Stimulated activated naive CD8-positive, alpha-beta T cell treated with anti-CD3 and anti-CD28 coated beads, Interleukin-15, amount 100 ng/mL, for 72 hours (primary cell): ENCODE results near the gene SMIM13.

ENCODE experiments used
- ATAC-seq: fragments of 150-1000 bp; cut with Tn5 transposase; 2 replicates; pipeline ENCODE4 v1.10.0; 2021; ENCODE audit warnings: mild to moderate bottlenecking, moderate library complexity
- DNase-seq, 2 donors: peaks; one replicate each; pipeline ENCODE4 v3.0.0; 2021 to 2022
- H3K27ac Mint-ChIP-seq, 2 donors: one replicate each; pipeline ENCODE4 v1.8.0; 2022; ENCODE audit warnings: mild to moderate bottlenecking in 2 of 2, mixed read lengths in 2 of 2, moderate library complexity in 2 of 2
- H3K27me3 Mint-ChIP-seq: one replicate; pipeline ENCODE4 v1.8.0; 2022; ENCODE audit warnings: mixed read lengths
- H3K4me1 Mint-ChIP-seq: one replicate; pipeline ENCODE4 v1.8.0; 2022; ENCODE audit warnings: mild to moderate bottlenecking, mixed read lengths
- H3K4me3 Mint-ChIP-seq, 2 donors: one replicate each; pipeline ENCODE4 v1.8.0; 2022; ENCODE audit warnings: mild to moderate bottlenecking in 2 of 2, mixed read lengths in 2 of 2, moderate library complexity in 1 of 2
- H3K9me3 Mint-ChIP-seq, 2 donors: one replicate each; pipeline ENCODE4 v1.8.0; 2022; ENCODE audit warnings: mixed read lengths in 2 of 2

Gene SMIM13

GRCh38 chr6:11179419-11180202 lies 86.0 kb downstream of the SMIM13 start:
- H3K27ac Mint-ChIP-seq = no peak overlapping the region
- H3K4me1 Mint-ChIP-seq = no peaks in the 10 kb centered on the region
- no peak for ATAC-seq
- no peak overlapping the region for H3K4me3 Mint-ChIP-seq
- no peaks in the 10 kb centered on the region for H3K27me3 Mint-ChIP-seq
- peaks cover 4 to 12% of the 10 kb centered on the region in 2 donors for H3K9me3 Mint-ChIP-seq
- no peak for DNase-seq

- Mint-ChIP-seq H3K4me1 (no peaks in the 10 kb centered on the region), H3K4me3 (no peak overlapping the region), H3K27me3 (no peaks in the 10 kb centered on the region), H3K9me3 (peaks cover 4 to 12% of the 10 kb centered on the region in 2 donors), H3K27ac (no peak overlapping the region)
- DNase-seq (no peak), ATAC-seq (no peak)
These were observed 88.0 kb downstream of the SMIM13 start for GRCh38 chr6:11181478-11182136.

GRCh38 chr6:11183761-11184362 lies 90.2 kb downstream of the SMIM13 start:
- H3K27ac Mint-ChIP-seq = no peak overlapping the region
- H3K4me1 Mint-ChIP-seq = no peaks in the 10 kb centered on the region
- ATAC-seq (no peak), DNase-seq (no peak)
- no peak overlapping the region for H3K4me3 Mint-ChIP-seq
- H3K9me3 Mint-ChIP-seq = peaks cover 4 to 12% of the 10 kb centered on the region in 2 donors
- no peaks in the 10 kb centered on the region for H3K27me3 Mint-ChIP-seq

GRCh38 chr6:11185204-11185842 lies 91.7 kb downstream of the SMIM13 start:
- ATAC-seq (no peak), DNase-seq (no peak)
- H3K9me3 Mint-ChIP-seq = peaks cover 4 to 12% of the 10 kb centered on the region in 2 donors
- no peaks in the 10 kb centered on the region for H3K4me1 Mint-ChIP-seq
- no peak overlapping the region for H3K4me3 Mint-ChIP-seq
- no peak overlapping the region for H3K27ac Mint-ChIP-seq
- no peaks in the 10 kb centered on the region for H3K27me3 Mint-ChIP-seq

GRCh38 chr6:11187301-11187700 lies 93.7 kb downstream of the SMIM13 start:
- Mint-ChIP-seq H3K4me3 (no peak overlapping the region), H3K27me3 (no peaks in the 10 kb centered on the region), H3K27ac (no peak overlapping the region), H3K4me1 (no peaks in the 10 kb centered on the region), H3K9me3 (no peaks in the 10 kb centered on the region)
- DNase-seq = no peak
- no peak for ATAC-seq
